Ovary (tissue), 3 donors: ENCODE data around the gene DUOX1.

ENCODE experiments used
- EP300 ChIP-seq: sonication (generic); formaldehyde crosslinking; IDR thresholded peaks from one replicate; pipeline ENCODE4 v1.6.1; 2017; ENCODE audit warnings: antibody characterized with exemption
- POLR2A ChIP-seq: fragments of 450-650 bp; IDR thresholded peaks from one replicate; pipeline ENCODE4 v1.6.1; 2017; ENCODE audit warnings: antibody characterized with exemption, mild to moderate bottlenecking, moderate library complexity
- TF ChIP-seq, protein P1 (sequence below), 3 donors: fragments of 450-650 bp in 2 of 3; fragments of 200-600 bp in 1 of 3; IDR thresholded peaks; one replicate each; pipeline versions ENCODE4 v1.5.1 to v1.8.0; 2016 to 2022; ENCODE audit warnings: antibody characterized with exemption in 3 of 3, mild to moderate bottlenecking in 1 of 3
- donor health status: DM: no; HTN: no; CAD: no.

DNA sequence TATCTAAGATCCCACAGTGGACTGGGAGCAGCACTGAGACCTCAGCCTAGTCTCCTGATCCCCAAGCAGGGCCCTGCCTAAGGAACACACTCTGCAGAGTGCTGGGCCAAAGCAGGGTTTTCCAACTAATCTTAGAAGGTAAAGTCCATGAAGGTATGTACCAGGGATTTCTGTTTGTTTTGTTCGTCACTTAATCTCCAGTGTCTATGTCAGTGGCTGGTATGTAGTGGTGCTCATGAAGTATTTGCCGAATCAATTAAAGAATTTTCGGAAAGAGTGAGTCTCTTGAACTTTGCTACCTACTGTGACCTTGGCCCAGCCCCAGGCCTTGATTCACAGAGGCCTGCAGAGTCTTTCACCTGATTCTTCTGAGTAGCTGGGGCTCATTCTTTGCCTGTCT is 1.7 kb downstream of the DUOX1 start:
- TF ChIP-seq, protein P1, sequence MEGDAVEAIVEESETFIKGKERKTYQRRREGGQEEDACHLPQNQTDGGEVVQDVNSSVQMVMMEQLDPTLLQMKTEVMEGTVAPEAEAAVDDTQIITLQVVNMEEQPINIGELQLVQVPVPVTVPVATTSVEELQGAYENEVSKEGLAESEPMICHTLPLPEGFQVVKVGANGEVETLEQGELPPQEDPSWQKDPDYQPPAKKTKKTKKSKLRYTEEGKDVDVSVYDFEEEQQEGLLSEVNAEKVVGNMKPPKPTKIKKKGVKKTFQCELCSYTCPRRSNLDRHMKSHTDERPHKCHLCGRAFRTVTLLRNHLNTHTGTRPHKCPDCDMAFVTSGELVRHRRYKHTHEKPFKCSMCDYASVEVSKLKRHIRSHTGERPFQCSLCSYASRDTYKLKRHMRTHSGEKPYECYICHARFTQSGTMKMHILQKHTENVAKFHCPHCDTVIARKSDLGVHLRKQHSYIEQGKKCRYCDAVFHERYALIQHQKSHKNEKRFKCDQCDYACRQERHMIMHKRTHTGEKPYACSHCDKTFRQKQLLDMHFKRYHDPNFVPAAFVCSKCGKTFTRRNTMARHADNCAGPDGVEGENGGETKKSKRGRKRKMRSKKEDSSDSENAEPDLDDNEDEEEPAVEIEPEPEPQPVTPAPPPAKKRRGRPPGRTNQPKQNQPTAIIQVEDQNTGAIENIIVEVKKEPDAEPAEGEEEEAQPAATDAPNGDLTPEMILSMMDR (IDR thresholded peaks at IDR 0.05): no peak
- TF ChIP-seq POLR2A (no peak), EP300 (no peak)
